ENCODE data around the gene TIE1. TPM values are rescaled to one million over a fixed set of nuclear protein-coding genes. Genes with fewer than 3 reads are reported as not detected.
A peak's percentile ranks its signal among the peaks of the same experiment; 100 is the strongest.

Gene TIE1
- total and polyA plus RNA-seq, 9 of the 15 experiments (the other 6 are each of a cell fraction or from before 2014, with no cell fraction given), result 0.07 to 0.49 (median 0.14) TPM; not detected in 4

- TF ChIP-seq, protein P1, sequence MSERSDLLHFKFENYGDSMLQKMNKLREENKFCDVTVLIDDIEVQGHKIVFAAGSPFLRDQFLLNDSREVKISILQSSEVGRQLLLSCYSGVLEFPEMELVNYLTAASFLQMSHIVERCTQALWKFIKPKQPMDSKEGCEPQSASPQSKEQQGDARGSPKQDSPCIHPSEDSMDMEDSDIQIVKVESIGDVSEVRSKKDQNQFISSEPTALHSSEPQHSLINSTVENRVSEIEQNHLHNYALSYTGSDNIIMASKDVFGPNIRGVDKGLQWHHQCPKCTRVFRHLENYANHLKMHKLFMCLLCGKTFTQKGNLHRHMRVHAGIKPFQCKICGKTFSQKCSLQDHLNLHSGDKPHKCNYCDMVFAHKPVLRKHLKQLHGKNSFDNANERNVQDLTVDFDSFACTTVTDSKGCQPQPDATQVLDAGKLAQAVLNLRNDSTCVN (CRISPR knock-in tag; IDR thresholded peaks at IDR 0.05), result no peak
- TF ChIP-seq ZNF639 (CRISPR knock-in tag; conservative IDR thresholded peaks at IDR 0.05 in 1 of 2, IDR thresholded peaks at IDR 0.05 in 1 of 2) (no peak), ZNF551 (CRISPR knock-in tag; IDR thresholded peaks at IDR 0.05) (no peak), NFXL1 (CRISPR knock-in tag; IDR thresholded peaks at IDR 0.05) (no peak), ZNF41 (CRISPR knock-in tag; conservative IDR thresholded peaks at IDR 0.05) (no peak), KAT7 (CRISPR knock-in tag; IDR thresholded peaks at IDR 0.05; ENCODE audit: borderline replicate concordance) (no peak), ATF1 (CRISPR knock-in tag; IDR thresholded peaks at IDR 0.05) (no peak), ATF1 (tag; IDR thresholded peaks at IDR 0.05) (peak; percentile 42)
- TF ChIP-seq, protein P2, sequence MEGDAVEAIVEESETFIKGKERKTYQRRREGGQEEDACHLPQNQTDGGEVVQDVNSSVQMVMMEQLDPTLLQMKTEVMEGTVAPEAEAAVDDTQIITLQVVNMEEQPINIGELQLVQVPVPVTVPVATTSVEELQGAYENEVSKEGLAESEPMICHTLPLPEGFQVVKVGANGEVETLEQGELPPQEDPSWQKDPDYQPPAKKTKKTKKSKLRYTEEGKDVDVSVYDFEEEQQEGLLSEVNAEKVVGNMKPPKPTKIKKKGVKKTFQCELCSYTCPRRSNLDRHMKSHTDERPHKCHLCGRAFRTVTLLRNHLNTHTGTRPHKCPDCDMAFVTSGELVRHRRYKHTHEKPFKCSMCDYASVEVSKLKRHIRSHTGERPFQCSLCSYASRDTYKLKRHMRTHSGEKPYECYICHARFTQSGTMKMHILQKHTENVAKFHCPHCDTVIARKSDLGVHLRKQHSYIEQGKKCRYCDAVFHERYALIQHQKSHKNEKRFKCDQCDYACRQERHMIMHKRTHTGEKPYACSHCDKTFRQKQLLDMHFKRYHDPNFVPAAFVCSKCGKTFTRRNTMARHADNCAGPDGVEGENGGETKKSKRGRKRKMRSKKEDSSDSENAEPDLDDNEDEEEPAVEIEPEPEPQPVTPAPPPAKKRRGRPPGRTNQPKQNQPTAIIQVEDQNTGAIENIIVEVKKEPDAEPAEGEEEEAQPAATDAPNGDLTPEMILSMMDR (IDR thresholded peaks at IDR 0.05 in 2 of 3, conservative IDR thresholded peaks at IDR 0.05 in 1 of 3; ENCODE audit: insufficient read depth in 2 of 3, low read depth in 1 of 3, low read length in 3 of 3), result no peak
- TF ChIP-seq, protein P3, sequence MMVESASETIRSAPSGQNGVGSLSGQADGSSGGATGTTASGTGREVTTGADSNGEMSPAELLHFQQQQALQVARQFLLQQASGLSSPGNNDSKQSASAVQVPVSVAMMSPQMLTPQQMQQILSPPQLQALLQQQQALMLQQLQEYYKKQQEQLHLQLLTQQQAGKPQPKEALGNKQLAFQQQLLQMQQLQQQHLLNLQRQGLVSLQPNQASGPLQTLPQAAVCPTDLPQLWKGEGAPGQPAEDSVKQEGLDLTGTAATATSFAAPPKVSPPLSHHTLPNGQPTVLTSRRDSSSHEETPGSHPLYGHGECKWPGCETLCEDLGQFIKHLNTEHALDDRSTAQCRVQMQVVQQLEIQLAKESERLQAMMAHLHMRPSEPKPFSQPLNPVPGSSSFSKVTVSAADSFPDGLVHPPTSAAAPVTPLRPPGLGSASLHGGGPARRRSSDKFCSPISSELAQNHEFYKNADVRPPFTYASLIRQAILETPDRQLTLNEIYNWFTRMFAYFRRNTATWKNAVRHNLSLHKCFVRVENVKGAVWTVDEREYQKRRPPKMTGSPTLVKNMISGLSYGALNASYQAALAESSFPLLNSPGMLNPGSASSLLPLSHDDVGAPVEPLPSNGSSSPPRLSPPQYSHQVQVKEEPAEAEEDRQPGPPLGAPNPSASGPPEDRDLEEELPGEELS (CRISPR knock-in tag; IDR thresholded peaks at IDR 0.05; ENCODE audit: borderline replicate concordance), result 0 out of 2 replicates have a peak, but pooled peaks have one; percentile 40
- TF ChIP-seq, protein P4, sequence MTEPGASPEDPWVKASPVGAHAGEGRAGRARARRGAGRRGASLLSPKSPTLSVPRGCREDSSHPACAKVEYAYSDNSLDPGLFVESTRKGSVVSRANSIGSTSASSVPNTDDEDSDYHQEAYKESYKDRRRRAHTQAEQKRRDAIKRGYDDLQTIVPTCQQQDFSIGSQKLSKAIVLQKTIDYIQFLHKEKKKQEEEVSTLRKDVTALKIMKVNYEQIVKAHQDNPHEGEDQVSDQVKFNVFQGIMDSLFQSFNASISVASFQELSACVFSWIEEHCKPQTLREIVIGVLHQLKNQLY (CRISPR knock-in tag; conservative IDR thresholded peaks at IDR 0.05), result no peak
- TF ChIP-seq, protein P5, sequence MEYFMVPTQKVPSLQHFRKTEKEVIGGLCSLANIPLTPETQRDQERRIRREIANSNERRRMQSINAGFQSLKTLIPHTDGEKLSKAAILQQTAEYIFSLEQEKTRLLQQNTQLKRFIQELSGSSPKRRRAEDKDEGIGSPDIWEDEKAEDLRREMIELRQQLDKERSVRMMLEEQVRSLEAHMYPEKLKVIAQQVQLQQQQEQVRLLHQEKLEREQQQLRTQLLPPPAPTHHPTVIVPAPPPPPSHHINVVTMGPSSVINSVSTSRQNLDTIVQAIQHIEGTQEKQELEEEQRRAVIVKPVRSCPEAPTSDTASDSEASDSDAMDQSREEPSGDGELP (CRISPR knock-in tag; IDR thresholded peaks at IDR 0.05; ENCODE audit: borderline replicate concordance), result peak; percentile 73; the same call in 1 of the 2 replicates
- TF ChIP-seq, protein P6, sequence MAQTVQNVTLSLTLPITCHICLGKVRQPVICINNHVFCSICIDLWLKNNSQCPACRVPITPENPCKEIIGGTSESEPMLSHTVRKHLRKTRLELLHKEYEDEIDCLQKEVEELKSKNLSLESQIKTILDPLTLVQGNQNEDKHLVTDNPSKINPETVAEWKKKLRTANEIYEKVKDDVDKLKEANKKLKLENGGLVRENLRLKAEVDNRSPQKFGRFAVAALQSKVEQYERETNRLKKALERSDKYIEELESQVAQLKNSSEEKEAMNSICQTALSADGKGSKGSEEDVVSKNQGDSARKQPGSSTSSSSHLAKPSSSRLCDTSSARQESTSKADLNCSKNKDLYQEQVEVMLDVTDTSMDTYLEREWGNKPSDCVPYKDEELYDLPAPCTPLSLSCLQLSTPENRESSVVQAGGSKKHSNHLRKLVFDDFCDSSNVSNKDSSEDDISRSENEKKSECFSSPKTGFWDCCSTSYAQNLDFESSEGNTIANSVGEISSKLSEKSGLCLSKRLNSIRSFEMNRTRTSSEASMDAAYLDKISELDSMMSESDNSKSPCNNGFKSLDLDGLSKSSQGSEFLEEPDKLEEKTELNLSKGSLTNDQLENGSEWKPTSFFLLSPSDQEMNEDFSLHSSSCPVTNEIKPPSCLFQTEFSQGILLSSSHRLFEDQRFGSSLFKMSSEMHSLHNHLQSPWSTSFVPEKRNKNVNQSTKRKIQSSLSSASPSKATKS (CRISPR knock-in tag; IDR thresholded peaks at IDR 0.05), result no peak
Measured at GRCh38 chr1:43329995-43330751, 29.4 kb downstream of the TIE1 start (continued).
